ENCODE measurements around the gene LRRC55. TPM values are rescaled to one million over a fixed set of nuclear protein-coding genes. Genes with fewer than 3 reads are reported as not detected.

The LRRC55 gene
- total RNA-seq, 1 experiment from 2014 or later: not detected

GRCh38 chr11:57156928-57157327 is 24.8 kb upstream of the LRRC55 start:
- Mint-ChIP-seq H3K27ac (ENCODE audit: unreplicated experiment) (no peak overlapping the region), H3K4me1 (ENCODE audit: low read depth, unreplicated experiment) (peaks cover 21% of the 10 kb centered on the region), H3K9me3 (ENCODE audit: low read depth, unreplicated experiment) (no peaks in the 10 kb centered on the region), H3K27me3 (ENCODE audit: unreplicated experiment) (peaks cover 15% of the 10 kb centered on the region), H3K4me3 (ENCODE audit: low read depth, unreplicated experiment) (no peak overlapping the region), H3K36me3 (ENCODE audit: insufficient read depth, unreplicated experiment) (no peaks in the 10 kb centered on the region)
- no TSS peak for BruUV-seq (replicated peaks)
- intact Hi-C loops (cut with micrococcal nuclease; ENCODE audit: unreplicated experiment): no loop called here
- DNase-seq: no peak
- TF ChIP-seq CTCF (IDR thresholded peaks at IDR 0.05; ENCODE audit: unreplicated experiment): no peak
- CTCF ChIA-PET: no interaction called here

GRCh38 chr11:57157624-57158023 is 24.1 kb upstream of the LRRC55 start:
- TF ChIP-seq CTCF (IDR thresholded peaks at IDR 0.05; ENCODE audit: unreplicated experiment): no peak
- peaks cover 22% of the 10 kb centered on the region for H3K27me3 Mint-ChIP-seq (ENCODE audit: unreplicated experiment)
- H3K4me3 Mint-ChIP-seq (ENCODE audit: low read depth, unreplicated experiment): no peak overlapping the region
- H3K27ac Mint-ChIP-seq (ENCODE audit: unreplicated experiment): no peak overlapping the region
- H3K4me1 Mint-ChIP-seq (ENCODE audit: low read depth, unreplicated experiment): peaks cover 21% of the 10 kb centered on the region
- BruUV-seq (replicated peaks): no TSS peak
- intact Hi-C loops (cut with micrococcal nuclease; ENCODE audit: unreplicated experiment): no loop called here
- CTCF ChIA-PET: no interaction called here
- H3K36me3 Mint-ChIP-seq (ENCODE audit: insufficient read depth, unreplicated experiment): no peaks in the 10 kb centered on the region
- no peaks in the 10 kb centered on the region for H3K9me3 Mint-ChIP-seq (ENCODE audit: low read depth, unreplicated experiment)
- DNase-seq: no peak

GRCh38 chr11:57158180-57158579 is 23.6 kb upstream of the LRRC55 start:
- peaks cover 21% of the 10 kb centered on the region for H3K4me1 Mint-ChIP-seq (ENCODE audit: low read depth, unreplicated experiment)
- intact Hi-C loops (cut with micrococcal nuclease; ENCODE audit: unreplicated experiment): no loop called here
- BruUV-seq (replicated peaks): no TSS peak
- H3K36me3 Mint-ChIP-seq (ENCODE audit: insufficient read depth, unreplicated experiment): no peaks in the 10 kb centered on the region
- DNase-seq: no peak
- CTCF ChIA-PET: no interaction called here
- no peak for TF ChIP-seq CTCF (IDR thresholded peaks at IDR 0.05; ENCODE audit: unreplicated experiment)
- H3K27me3 Mint-ChIP-seq (ENCODE audit: unreplicated experiment): peaks cover 28% of the 10 kb centered on the region
- no peak overlapping the region for H3K4me3 Mint-ChIP-seq (ENCODE audit: low read depth, unreplicated experiment)
- no peaks in the 10 kb centered on the region for H3K9me3 Mint-ChIP-seq (ENCODE audit: low read depth, unreplicated experiment)
- no peak overlapping the region for H3K27ac Mint-ChIP-seq (ENCODE audit: unreplicated experiment)

GRCh38 chr11:57158599-57158998 is 23.2 kb upstream of the LRRC55 start:
- Mint-ChIP-seq H3K36me3 (ENCODE audit: insufficient read depth, unreplicated experiment) (no peaks in the 10 kb centered on the region), H3K4me1 (ENCODE audit: low read depth, unreplicated experiment) (peaks cover 21% of the 10 kb centered on the region), H3K27ac (ENCODE audit: unreplicated experiment) (no peak overlapping the region), H3K9me3 (ENCODE audit: low read depth, unreplicated experiment) (no peaks in the 10 kb centered on the region), H3K4me3 (ENCODE audit: low read depth, unreplicated experiment) (no peak overlapping the region), H3K27me3 (ENCODE audit: unreplicated experiment) (peaks cover 32% of the 10 kb centered on the region)
- no peak for TF ChIP-seq CTCF (IDR thresholded peaks at IDR 0.05; ENCODE audit: unreplicated experiment)
- CTCF ChIA-PET: no interaction called here
- intact Hi-C loops (cut with micrococcal nuclease; ENCODE audit: unreplicated experiment): no loop called here
- DNase-seq: no peak
- no TSS peak for BruUV-seq (replicated peaks)

- H3K36me3 Mint-ChIP-seq (ENCODE audit: insufficient read depth, unreplicated experiment): no peaks in the 10 kb centered on the region
- no peak overlapping the region for H3K4me3 Mint-ChIP-seq (ENCODE audit: low read depth, unreplicated experiment)
- H3K4me1 Mint-ChIP-seq (ENCODE audit: low read depth, unreplicated experiment): peaks cover 12% of the 10 kb centered on the region
- intact Hi-C loops (cut with micrococcal nuclease; ENCODE audit: unreplicated experiment): no loop called here
- TF ChIP-seq CTCF (IDR thresholded peaks at IDR 0.05; ENCODE audit: unreplicated experiment): no peak
- no peak for DNase-seq
- CTCF ChIA-PET: no interaction called here
- H3K9me3 Mint-ChIP-seq (ENCODE audit: low read depth, unreplicated experiment): no peaks in the 10 kb centered on the region
- H3K27me3 Mint-ChIP-seq (ENCODE audit: unreplicated experiment): peaks cover 46% of the 10 kb centered on the region
- BruUV-seq (replicated peaks): no TSS peak
- no peak overlapping the region for H3K27ac Mint-ChIP-seq (ENCODE audit: unreplicated experiment)
Observed at GRCh38 chr11:57160665-57161064, 21.1 kb upstream of the LRRC55 start.

All from Calu3 (cell line).